ENCODE results near the gene CEBPZOS.

CEBPZOS gene

GRCh38 chr2:37244017-37244416, 47.7 kb downstream of the CEBPZOS start:
- DNase-seq, result no peak

DNA sequence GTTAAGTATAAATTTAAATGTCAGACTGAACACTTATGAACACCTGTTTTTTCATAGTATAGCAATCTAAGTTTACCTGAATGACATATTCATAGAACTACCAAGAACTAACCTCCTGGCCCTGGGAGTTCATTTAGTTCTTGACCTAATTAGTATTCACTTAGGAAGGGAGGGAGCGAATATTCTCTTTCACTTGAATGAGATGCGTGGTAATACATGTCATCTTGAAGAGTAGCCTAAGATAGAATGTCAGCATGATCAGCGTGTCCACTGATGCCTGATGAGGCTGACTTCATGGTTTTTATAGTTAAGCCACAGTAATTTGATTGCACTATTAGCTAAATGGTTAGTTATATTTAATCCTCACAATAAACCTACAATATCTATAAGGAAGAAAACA, 48.5 kb downstream of the CEBPZOS start:
- DNase-seq, result no peak

DNA sequence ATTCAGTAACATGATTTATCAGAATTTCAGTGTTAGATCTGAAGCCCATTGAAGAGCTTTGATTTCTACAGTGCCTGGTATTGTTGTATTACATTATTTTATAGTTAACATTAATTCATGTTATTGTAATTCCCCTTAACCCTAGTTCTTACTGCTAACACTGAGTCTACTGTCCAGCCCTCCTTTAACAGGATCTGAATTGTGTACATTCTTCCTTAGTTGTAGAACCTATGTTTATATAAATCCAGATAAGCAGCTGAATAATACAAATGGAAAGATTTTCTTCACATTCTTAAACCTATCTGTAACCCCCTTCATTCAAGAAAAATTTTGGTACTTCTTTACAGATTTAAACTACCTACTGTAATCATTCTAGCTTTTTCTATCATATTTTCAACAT, 49.9 kb downstream of the CEBPZOS start:
- DNase-seq, result no peak

GRCh38 chr2:37250869-37251740, 54.8 kb downstream of the CEBPZOS start:
- DNase-seq, result no peak

Measured in cerebellar nuclear complex (tissue), 1 donor.